Measurements from ENCODE around the gene MLLT3.
A peak's percentile ranks its signal among the peaks of the same experiment; 100 is the strongest.

MLLT3 gene

GRCh38 chr9:20333991-20334390 lies 288.3 kb downstream of the MLLT3 start:
- DNase-seq (ENCODE audit: low read depth) = no peak

GRCh38 chr9:20331095-20331685 lies 291.1 kb downstream of the MLLT3 start:
- DNase-seq (ENCODE audit: low read depth) = no peak

GRCh38 chr9:20330688-20331087 lies 291.6 kb downstream of the MLLT3 start:
- no peak for DNase-seq (ENCODE audit: low read depth)

GRCh38 chr9:20326516-20326915 lies 295.8 kb downstream of the MLLT3 start:
- no peak for DNase-seq (ENCODE audit: low read depth)

- no peak for DNase-seq (ENCODE audit: low read depth)
Observed at GRCh38 chr9:20325008-20325407, 297.3 kb downstream of the MLLT3 start.

- DNase-seq (ENCODE audit: low read depth) = no peak
Observed at GRCh38 chr9:20322212-20322611, 300.1 kb downstream of the MLLT3 start.

GRCh38 chr9:20321423-20322082 lies 300.7 kb downstream of the MLLT3 start:
- DNase-seq (ENCODE audit: low read depth) = no peak

- no peak for DNase-seq (ENCODE audit: low read depth)
Observed at GRCh38 chr9:20320921-20321320, 301.4 kb downstream of the MLLT3 start.

- no peak for DNase-seq (ENCODE audit: low read depth)
Observed at GRCh38 chr9:20319641-20320337, 302.5 kb downstream of the MLLT3 start.

GRCh38 chr9:20319241-20319640 lies 303.1 kb downstream of the MLLT3 start:
- DNase-seq (ENCODE audit: low read depth) = no peak

GRCh38 chr9:20317701-20318100 lies 304.6 kb downstream of the MLLT3 start:
- DNase-seq (ENCODE audit: low read depth) = no peak

- DNase-seq (ENCODE audit: low read depth) = no peak
Observed at GRCh38 chr9:20316372-20316771, 305.9 kb downstream of the MLLT3 start.

GRCh38 chr9:20315677-20316076 lies 306.6 kb downstream of the MLLT3 start:
- DNase-seq (ENCODE audit: low read depth) = peak; percentile 51

GRCh38 chr9:20314981-20315380 lies 307.3 kb downstream of the MLLT3 start:
- no peak for DNase-seq (ENCODE audit: low read depth)

GRCh38 chr9:20313415-20313814 lies 308.9 kb downstream of the MLLT3 start:
- DNase-seq (ENCODE audit: low read depth) = no peak

- DNase-seq (ENCODE audit: low read depth) = no peak
Observed at GRCh38 chr9:20312732-20313131, 309.6 kb downstream of the MLLT3 start.

- DNase-seq (ENCODE audit: low read depth) = no peak
Observed at GRCh38 chr9:20310024-20310423, 312.3 kb downstream of the MLLT3 start.

- no peak for DNase-seq (ENCODE audit: low read depth)
Observed at GRCh38 chr9:20309124-20309523, 313.2 kb downstream of the MLLT3 start.

GRCh38 chr9:20307621-20308020 lies 314.7 kb downstream of the MLLT3 start:
- DNase-seq (ENCODE audit: low read depth) = no peak

- no peak for DNase-seq (ENCODE audit: low read depth)
Observed at GRCh38 chr9:20305452-20305851, 316.8 kb downstream of the MLLT3 start.

- DNase-seq (ENCODE audit: low read depth) = no peak
Observed at GRCh38 chr9:20303996-20304395, 318.3 kb downstream of the MLLT3 start.

GRCh38 chr9:20303066-20303465 lies 319.2 kb downstream of the MLLT3 start:
- no peak for DNase-seq (ENCODE audit: low read depth)

GRCh38 chr9:20302197-20302596 lies 320.1 kb downstream of the MLLT3 start:
- DNase-seq (ENCODE audit: low read depth) = no peak
